ENCODE measurements around the gene SUN5. TPM values are rescaled to one million over a fixed set of nuclear protein-coding genes. Genes with fewer than 3 reads are reported as not detected.

SUN5 gene
- polyA plus RNA-seq, 2 of the 4 experiments (the other 2 are of a cell fraction), result not detected

- POLR2A ChIA-PET, result no interaction called here
- FAIRE-seq (no peak), DNase-seq (ENCODE audit: low read depth in 1 of 2, low spot score in 1 of 2) (no peak), ATAC-seq (no peak)
- Histone ChIP-seq H3K4me3 (no peak overlapping the region), H3K27ac (no peak overlapping the region), H3K9me3 (peaks cover 14% of the 10 kb centered on the region), H3K4me2 (no peak overlapping the region), H3K4me1 (no peaks in the 10 kb centered on the region)
- 44% methylated on average over 8 of the region's 8 CpGs for WGBS (ENCODE audit: missing lambda C conversion rate)
- CTCF ChIA-PET, result no interaction called here
- TF ChIP-seq ZC3H11A (IDR thresholded peaks at IDR 0.05) (no peak), CHD2 (IDR thresholded peaks at IDR 0.05; ENCODE audit: low read length, partially characterized antibody) (no peak), MYC (IDR thresholded peaks at IDR 0.05; ENCODE audit: borderline replicate concordance, low read length) (no peak), RFX5 (IDR thresholded peaks at IDR 0.05) (no peak), RAD21 (conservative IDR thresholded peaks at IDR 0.05 in 1 of 2, IDR thresholded peaks at IDR 0.05 in 1 of 2) (no peak)
- TF ChIP-seq, protein P1, sequence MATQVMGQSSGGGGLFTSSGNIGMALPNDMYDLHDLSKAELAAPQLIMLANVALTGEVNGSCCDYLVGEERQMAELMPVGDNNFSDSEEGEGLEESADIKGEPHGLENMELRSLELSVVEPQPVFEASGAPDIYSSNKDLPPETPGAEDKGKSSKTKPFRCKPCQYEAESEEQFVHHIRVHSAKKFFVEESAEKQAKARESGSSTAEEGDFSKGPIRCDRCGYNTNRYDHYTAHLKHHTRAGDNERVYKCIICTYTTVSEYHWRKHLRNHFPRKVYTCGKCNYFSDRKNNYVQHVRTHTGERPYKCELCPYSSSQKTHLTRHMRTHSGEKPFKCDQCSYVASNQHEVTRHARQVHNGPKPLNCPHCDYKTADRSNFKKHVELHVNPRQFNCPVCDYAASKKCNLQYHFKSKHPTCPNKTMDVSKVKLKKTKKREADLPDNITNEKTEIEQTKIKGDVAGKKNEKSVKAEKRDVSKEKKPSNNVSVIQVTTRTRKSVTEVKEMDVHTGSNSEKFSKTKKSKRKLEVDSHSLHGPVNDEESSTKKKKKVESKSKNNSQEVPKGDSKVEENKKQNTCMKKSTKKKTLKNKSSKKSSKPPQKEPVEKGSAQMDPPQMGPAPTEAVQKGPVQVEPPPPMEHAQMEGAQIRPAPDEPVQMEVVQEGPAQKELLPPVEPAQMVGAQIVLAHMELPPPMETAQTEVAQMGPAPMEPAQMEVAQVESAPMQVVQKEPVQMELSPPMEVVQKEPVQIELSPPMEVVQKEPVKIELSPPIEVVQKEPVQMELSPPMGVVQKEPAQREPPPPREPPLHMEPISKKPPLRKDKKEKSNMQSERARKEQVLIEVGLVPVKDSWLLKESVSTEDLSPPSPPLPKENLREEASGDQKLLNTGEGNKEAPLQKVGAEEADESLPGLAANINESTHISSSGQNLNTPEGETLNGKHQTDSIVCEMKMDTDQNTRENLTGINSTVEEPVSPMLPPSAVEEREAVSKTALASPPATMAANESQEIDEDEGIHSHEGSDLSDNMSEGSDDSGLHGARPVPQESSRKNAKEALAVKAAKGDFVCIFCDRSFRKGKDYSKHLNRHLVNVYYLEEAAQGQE (IDR thresholded peaks at IDR 0.05), result no peak
These were observed 10.7 kb downstream of the SUN5 start for GRCh38 chr20:32993496-32994050.

DNA sequence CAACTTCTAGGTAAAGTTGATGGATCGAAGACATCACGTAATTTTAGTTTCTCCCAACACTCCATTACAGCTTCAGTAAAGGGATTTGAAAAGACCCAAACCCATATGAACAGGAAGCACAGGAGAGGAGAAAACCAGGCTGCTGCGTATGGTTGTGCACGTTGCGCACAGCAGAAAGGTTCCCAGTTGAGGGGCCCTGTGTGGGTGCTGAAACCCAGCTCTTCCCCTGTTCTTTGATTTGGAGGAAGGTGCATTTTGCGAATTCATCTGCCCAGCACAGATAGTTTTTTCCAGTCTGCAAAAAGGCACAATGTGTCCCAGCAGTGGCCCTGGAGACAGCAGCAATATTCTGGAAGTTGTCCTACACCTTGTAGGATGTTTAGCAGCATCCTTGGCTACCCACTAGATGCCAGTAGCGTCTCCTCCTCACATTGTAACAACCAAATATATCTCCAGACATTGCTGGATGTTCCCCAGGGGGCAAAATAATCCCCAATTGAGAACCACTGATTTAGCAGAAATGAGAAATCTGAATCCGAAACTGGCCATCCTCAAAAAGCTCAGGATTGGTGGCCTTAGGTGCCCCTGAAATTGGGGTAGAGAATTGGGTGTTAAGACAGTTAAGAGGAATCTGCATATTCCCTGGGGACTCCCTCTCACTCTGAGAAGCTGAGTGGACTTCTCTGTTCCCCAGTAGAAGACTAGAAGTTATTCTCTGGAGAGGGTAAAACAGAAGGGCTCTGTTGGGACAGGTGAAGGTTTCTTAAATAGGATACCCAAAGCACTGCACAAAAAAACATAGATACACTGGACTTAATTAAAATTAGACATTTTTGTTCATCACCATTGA, 12.2 kb downstream of the SUN5 start:
- DNase-seq (ENCODE audit: low read depth in 1 of 2, low spot score in 1 of 2), result no peak
- FAIRE-seq, result no peak
- H3K27ac ChIP-seq, result no peak overlapping the region
- POLR2A ChIA-PET, result no interaction called here
- H3K4me3 ChIP-seq, result no peak overlapping the region
- CTCF ChIA-PET, result interaction anchor here (1.0 to 2.1 kb wide), 3 partner anchors 16 to 104 kb away, joined by 3 to 5 read pairs (median 3); no protein-coding TSS in a partner anchor
- no peak overlapping the region for H3K4me2 ChIP-seq
- 49% methylated on average over 8 of the region's 8 CpGs for WGBS (ENCODE audit: missing lambda C conversion rate)
- no peak for ATAC-seq
- H3K9me3 ChIP-seq, result peaks cover 14% of the 10 kb centered on the region
- no peaks in the 10 kb centered on the region for H3K4me1 ChIP-seq
- TF ChIP-seq, protein P2, sequence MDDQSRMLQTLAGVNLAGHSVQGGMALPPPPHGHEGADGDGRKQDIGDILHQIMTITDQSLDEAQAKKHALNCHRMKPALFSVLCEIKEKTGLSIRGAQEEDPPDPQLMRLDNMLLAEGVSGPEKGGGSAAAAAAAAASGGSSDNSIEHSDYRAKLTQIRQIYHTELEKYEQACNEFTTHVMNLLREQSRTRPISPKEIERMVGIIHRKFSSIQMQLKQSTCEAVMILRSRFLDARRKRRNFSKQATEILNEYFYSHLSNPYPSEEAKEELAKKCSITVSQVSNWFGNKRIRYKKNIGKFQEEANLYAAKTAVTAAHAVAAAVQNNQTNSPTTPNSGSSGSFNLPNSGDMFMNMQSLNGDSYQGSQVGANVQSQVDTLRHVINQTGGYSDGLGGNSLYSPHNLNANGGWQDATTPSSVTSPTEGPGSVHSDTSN (IDR thresholded peaks at IDR 0.05), result no peak
- no peak for TF ChIP-seq NR3C1 (IDR thresholded peaks at IDR 0.05)
- no peak for TF ChIP-seq ZSCAN20 (CRISPR knock-in tag; IDR thresholded peaks at IDR 0.05)
- TF ChIP-seq, protein P3, sequence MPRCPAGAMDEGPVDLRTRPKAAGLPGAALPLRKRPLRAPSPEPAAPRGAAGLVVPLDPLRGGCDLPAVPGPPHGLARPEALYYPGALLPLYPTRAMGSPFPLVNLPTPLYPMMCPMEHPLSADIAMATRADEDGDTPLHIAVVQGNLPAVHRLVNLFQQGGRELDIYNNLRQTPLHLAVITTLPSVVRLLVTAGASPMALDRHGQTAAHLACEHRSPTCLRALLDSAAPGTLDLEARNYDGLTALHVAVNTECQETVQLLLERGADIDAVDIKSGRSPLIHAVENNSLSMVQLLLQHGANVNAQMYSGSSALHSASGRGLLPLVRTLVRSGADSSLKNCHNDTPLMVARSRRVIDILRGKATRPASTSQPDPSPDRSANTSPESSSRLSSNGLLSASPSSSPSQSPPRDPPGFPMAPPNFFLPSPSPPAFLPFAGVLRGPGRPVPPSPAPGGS (IDR thresholded peaks at IDR 0.05), result no peak
- TF ChIP-seq ATOH8 (CRISPR knock-in tag; IDR thresholded peaks at IDR 0.05; ENCODE audit: low read depth), result no peak
- no peak for TF ChIP-seq USF2 (IDR thresholded peaks at IDR 0.05)
- TF ChIP-seq ZC3H11A (IDR thresholded peaks at IDR 0.05), result no peak
- no peak for TF ChIP-seq RAD21 (conservative IDR thresholded peaks at IDR 0.05 in 1 of 2, IDR thresholded peaks at IDR 0.05 in 1 of 2)
- no peak for TF ChIP-seq TFCP2L1 (CRISPR knock-in tag; IDR thresholded peaks at IDR 0.05)
- TF ChIP-seq EP300 (IDR thresholded peaks at IDR 0.05), result no peak
- no peak for TF ChIP-seq CEBPB (IDR thresholded peaks at IDR 0.05)
- no peak for TF ChIP-seq KDM5A (IDR thresholded peaks at IDR 0.05)
- TF ChIP-seq ZNF302 (CRISPR knock-in tag; IDR thresholded peaks at IDR 0.05), result no peak
- TF ChIP-seq ESRRA (IDR thresholded peaks at IDR 0.05; ENCODE audit: borderline replicate concordance, low read length), result no peak

Measured in A549 (cell line).